ENCODE data around the gene DDX24.

Gene DDX24

DNA sequence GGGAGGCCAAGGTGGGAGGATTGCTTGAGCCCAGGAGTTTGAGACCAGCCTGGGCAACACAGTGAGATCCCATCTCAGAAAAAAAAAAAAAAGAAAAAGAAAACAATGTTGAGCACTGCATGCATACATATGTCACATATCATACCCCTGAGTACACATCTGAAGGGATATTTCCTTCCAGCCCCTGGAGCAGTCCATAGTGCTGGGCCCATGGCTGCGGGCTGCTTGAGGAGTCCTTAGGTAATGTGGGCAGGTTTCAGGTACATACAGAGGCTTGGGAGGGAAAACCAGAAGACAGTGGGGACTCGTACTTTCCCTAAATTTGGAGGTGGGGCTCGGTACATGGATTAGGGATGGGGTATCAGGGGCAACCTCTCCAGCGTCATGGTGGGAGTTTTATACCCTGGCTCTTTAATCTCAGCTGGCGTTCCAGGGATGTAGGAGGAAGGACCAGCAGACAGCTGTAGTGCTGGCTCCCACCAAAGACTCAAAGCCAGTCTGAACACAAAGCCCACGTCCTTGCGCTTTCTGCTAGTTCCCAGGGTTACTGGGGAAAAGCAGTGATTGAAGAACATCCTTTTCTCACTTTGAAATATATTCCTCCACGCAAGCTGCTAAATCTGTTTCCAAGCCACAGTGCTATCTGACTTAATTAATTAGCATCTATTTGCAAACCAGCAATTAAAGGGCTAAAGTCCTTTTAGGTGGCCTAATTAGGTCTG lies 49.7 kb downstream of the DDX24 start:
- DNase-seq (ENCODE audit: low read depth in 2 of 2), result no peak

DNA sequence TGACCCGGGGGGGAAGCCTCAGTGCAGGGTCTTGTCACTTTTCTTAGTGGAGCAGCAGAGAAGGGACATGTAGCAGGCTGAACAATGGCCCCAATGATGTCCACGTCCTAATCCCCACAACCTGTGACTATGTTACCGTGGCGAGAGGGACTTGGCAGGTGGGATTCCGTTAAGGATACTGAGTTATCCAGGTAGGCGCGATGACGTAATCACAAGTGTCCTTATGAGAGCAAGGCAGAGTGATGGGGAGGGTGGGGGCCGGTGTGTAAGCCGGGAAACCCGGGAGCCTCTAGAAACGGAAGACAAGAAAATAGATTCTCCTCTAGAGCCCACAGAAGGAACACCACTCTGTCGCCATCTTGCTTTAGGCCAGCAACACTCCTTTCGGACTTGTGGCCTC lies 50.4 kb downstream of the DDX24 start:
- no peak for DNase-seq (ENCODE audit: low read depth in 2 of 2)

DNA sequence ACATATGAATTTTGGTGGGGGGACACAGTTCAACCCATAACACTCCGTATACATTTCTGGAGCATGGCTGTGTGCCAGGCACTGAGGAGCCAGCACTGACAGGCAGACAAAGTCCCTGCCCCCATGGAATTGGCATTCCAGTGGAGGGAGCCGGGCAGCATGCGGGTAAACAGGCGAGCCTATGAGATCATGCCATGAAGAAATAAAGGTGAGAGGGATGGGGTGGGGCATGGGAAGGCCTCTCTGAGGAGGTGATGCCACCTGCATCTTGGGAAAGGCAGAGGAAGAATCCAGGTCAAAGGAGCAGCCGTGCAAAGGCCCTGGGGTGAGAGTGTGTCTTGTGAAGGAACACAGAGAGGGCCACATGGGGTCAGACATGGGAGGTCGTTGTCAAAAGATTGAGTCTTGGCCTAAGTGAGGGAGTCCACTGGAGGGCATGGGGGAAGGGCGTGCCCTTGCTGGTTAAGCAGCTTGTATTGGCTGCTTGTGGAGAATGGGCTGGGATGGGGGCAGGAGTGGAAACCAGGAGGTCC lies 51.3 kb downstream of the DDX24 start:
- DNase-seq (ENCODE audit: low read depth in 2 of 2), result no peak

DNA sequence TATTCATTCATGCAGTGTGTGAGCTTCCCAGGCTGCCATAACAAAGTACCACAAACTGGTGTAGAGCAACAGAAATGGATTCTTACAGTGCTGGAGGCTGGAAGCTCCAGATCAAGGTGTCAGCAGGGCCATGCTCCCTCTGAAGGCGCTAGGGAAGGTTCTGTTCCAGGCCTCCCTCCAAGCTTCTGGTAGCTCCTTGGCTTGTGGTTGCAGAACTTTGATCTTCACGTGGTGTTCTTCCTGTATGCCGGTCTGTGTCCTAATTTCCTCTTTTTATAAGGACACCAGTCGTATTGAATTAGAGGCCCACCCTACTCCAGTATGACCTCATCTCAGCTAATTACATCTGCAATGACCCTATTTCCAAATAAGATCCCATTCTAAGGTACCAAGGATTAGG lies 51.7 kb downstream of the DDX24 start:
- DNase-seq (ENCODE audit: low read depth in 2 of 2), result no peak

DNA sequence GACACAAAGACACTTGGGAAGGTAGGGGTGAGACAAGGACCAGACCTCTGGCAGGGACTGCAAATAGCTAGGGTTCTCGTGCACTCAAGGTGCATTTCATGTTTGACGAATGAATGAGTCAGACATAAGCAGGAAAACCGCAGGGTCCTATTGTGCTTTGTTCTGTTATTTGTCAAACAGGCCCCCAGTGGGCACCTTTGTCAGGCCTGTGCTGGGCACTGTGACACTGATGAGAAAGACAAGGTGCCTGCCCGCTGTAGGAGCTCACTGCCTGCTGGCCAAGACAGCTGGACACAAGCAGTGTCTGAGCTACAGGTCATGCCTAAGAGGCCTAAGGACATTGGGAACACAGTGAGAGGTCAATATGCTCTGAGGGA lies 52.6 kb downstream of the DDX24 start:
- DNase-seq (ENCODE audit: low read depth in 2 of 2), result no peak

DNA sequence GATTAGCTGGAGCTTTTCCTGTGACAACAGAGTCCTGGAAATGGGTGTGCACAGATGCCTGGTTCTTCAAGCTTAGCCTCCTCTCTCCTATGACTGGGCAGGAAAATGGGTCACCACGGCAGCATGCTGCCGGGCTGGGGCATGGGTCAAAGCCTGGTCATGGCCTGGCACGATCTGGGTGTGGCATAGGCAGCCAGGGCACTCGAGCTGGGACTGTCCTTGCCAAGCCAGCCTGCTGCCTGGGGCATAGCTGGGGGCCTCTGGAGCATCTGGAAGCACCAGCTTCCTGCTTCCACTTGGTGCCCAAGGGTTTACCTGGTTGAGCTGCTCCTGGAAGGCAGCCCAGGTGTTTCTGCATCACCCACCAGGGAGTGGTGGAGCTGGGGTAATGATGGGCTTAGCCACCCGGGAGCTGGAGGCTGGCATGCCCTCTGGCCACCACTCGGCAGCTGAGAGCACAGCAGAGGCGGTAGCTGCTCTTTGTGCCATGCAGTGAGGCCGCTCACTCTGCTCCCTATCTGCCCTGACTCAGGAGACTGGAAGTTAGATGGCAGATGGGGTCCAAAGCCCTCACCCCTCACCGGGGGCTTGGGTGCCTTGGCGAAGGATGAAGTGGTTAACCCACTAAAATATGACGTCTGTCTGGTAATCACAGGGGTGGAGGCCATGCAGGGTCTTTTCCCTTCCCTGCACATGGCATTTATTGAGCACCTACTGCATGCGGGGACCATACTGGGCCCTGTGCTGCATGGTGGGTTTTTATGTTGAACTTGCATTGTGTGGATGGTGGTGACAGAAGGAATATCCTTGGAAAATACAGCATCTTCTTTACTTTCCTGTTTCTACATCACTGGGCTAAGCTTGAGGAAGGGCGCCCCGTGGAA lies 53.2 kb downstream of the DDX24 start:
- no peak for DNase-seq (ENCODE audit: low read depth in 2 of 2)

DNA sequence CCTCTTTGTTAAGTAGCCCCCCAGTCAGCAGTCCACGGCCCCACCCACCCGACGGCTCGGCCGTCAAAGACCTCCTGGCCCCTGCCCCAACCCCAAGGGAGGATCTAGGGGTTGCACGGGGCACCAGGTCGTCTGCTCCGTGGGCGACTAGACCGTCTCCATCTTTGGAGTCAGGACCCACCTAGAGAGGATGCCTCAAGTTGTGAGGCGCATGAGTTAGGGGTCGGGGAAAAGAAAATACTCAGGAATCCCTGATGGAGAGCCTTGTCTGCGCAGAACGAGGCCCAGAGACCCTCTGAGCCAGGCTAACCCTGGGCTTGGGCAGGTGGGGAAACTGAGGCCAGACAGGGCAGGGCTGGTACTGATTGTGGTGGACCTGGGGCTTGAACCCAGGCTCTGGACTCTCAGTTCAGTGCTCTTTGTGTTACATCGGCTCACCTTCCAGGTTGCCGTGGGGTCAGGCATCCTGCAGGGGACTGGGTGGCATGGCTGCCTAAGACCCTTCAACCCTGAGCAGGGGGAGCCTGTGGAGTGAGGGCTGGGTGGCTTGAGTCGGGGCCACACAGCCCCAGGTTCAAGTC lies 54.0 kb downstream of the DDX24 start:
- no peak for DNase-seq (ENCODE audit: low read depth in 2 of 2)

DNA sequence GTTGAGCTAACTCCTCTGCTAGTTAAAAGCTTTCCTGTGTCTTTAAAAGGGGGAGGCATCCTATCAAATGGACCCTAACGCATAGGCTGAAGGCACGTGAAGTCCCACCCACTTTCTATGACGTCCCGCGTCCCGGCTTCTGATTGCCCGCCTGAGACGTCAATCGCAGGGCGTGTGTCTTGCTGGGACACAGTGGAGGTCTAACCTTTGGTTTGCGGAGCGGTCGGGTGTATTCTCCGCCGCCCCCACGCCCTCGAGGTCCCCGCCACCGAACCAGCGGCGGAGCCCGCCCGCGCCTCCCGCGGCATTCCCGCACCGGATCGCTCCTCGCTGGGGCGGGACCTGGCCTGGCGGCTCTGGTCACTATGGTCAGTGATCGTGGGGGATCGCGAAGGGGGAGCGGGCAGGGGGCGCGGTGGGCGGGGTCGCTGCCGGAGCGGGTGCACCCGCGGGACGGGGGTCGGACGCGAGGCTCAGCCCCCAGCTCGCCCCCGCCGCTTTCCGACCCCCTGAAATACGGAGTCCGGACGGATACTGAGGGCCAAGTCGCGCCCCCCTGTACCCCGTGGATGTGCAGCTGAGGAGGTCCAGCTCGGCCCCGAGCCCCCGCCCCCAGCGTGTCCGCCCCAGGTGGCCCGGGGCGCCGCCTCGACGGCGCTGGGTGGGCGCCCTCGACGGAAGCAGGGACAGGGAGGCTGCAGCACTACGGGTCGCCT lies 54.7 kb downstream of the DDX24 start, which contains the start of gene OTUB2:
TSS of gene OTUB2 (plus strand) at position 168 of the 716 bp plus-strand sequence. CDS start at position 366, 198 bp downstream.
- DNase-seq (ENCODE audit: low read depth in 2 of 2), result peak; percentile 99

DNA sequence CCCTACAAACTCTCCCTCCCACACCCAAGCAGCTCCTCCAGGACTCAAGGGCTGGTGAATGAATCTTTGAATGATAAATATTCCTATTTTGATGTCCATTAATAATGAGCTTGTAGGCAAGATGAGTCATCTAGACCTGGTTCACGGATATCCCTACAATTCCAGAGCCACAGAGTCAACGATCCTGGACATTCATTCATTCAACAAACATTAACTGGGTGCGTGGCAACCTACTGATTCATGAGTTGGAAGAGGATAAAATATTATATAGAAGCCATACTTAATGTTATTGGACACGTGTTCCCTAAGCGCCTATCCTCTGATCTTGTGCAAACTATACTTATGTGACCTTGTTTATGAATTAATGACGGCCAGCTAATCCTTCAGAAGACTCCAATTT lies 55.3 kb downstream of the DDX24 start:
- no peak for DNase-seq (ENCODE audit: low read depth in 2 of 2)

DNA sequence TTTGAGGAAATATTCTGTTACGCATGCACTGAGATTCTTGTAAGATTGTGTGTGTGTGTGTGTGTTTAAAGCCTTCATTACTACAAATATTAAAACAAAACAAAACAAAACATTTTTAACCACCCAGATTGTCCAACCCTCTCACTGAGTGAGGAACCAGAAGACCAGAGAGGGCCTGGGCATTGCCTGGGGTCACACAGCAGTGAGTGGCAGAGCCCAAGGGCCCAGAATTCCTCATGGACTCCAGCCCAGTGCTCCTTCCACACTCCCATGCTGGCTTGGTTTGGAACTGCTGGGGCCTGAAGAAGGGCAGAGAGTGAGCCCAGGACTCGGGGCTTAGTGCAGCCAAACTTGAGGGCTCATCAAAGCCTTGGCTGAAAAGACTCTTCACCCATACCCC lies 56.5 kb downstream of the DDX24 start:
- DNase-seq (ENCODE audit: low read depth in 2 of 2), result no peak

DNA sequence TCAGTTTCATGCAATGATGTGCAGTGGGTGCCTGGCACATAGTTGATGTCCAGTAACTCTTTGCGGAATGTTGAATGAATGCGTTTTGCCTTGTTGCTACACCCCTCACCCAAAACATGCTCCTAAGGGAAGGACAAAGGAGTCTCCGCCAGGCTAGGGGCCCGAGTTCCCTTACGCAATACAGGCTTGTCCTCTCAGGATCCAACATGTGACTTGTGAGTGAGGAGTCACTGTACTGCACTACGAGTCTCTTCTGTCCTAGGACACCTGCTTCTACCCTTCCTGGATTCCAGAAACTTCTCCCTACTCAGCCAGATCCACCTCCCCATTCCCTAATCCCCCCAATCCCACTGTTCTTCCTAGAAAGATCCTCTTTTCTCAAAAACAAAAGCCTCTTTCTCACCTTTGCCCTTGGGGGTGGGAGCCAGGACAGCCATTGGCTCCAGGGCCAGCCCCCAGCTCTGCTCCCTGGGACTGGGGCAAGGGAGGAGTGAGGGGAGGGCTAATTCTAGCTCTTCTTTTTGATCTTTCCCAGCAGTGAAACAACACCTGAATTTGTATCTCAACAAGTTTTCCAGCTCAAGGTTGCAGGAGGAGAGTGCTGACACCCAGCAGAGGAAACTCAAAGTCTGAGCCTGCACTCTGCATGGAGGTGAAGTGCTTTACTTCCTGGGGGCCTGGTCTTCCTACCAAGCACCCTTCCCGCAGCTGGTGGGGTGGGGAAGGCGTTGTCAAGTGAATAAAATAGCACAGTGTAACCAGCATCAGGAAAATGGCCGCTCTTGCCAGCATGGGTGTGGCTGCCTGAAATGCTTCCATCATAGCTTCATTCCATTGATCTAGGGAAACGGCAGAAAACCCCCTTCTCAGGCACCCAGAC lies 58.2 kb downstream of the DDX24 start:
- DNase-seq (ENCODE audit: low read depth in 2 of 2), result no peak

DNA sequence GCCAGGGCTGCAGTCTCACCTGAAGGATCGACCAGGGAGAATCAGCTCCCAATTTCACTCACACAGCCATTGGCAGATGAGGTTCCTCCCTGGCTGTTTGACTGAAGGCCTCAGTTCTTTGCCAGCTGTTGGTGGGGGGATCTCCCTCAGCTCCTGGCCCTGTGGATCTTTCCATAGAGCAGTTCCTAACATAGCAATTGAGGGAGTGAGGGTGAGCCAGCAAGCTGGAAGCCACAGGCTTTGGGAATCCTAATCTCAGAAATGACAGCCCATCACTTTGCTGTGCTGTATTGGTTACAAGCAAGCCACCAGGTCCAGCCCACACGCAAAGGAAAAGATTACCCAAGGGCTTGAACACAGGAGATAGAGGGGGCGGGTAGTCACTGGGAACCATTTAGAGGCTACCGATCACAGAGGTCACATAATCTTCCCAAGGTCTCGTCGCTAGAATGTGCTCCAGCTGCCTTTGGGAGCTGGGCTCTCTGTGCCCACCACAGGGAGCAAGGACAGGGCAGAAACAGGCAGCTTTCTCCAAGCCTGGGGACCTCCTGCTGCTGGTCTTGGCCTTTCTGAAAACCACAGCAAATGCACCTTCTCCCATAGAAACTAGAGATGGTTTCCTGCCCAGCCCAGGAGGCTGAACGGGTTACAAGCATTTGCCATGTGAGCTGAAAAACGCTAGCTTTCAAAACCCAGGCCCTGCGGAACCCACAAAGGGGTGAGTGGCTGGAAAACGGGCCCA lies 59.4 kb downstream of the DDX24 start:
- DNase-seq (ENCODE audit: low read depth in 2 of 2), result no peak

DNA sequence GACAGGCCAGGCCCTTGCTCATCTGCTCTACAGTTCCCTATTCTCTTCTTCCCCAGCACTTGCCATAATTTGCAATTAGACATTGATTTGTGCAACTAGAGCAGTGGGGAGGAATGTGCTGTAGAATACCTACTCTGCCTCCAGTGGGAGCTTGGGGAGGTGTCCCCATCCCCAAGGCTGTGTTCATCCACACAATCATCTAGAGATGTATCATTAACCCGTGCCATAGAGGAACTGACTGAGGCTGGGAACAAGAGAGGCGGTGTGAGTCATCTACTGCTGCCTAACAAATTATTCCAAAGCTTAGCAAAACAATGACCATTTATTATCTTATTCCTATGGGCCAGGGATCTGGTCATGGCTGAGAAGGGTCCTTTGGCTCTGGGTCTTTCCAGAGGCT lies 60.0 kb downstream of the DDX24 start:
- DNase-seq (ENCODE audit: low read depth in 2 of 2), result no peak

DNA sequence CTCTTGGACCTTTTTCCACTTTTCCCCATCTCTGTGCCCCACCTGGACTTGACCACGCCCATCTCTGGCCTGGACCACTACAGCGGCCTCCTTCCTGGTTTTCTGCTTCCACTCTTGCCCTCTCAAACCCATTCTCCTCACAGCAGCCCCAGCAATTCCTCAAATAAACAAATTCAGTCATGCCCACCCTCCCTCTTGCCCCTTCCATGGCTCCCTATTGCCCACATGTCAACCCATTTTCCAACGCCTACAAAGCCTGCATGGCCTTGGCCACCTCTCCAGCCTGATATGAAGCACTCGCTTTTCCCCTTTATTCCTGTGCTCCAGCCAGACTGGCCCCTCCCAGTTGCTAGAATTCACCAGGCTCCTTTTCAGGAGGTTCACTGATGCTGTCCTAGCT lies 60.7 kb downstream of the DDX24 start:
- DNase-seq (ENCODE audit: low read depth in 2 of 2), result no peak

DNA sequence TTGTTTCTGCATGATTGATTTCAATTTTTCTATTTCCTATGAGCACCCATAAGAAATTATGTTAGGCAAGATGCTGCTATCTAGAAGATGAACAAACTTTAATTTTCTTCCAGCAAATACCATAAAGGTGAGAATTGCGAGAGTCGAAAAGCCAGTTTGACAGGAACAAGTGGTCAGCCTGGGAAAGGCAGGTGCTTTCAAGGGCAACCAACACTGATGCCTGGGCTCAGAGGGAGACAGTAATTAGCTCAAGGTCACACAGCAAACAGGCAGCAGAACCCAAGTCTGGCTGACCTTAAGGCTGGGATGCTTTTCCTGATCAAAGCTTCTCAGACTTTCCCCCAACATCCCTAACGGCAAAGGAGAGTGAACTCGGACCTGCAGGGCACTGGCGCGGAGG lies 61.7 kb downstream of the DDX24 start:
- no peak for DNase-seq (ENCODE audit: low read depth in 2 of 2)

DNA sequence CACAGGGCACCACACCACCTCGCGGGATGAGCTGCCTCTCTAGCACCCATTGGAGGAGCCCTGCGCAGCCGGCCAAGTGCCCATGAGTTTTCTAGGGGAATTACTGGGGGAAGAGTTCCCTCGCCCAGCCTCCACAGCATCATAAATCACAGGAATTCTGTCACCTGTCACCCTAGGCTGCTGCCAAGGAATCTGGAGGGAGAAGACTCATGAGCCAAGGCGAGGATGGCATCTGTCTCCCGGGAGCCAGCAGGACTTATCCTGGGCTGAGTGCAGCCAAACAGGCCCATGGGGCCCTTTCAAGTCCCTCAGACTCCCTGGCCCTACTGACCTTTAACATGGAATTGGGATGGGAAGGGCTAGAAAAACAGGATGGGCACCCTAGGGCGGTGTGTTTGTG lies 62.7 kb downstream of the DDX24 start:
- no peak for DNase-seq (ENCODE audit: low read depth in 2 of 2)

DNA sequence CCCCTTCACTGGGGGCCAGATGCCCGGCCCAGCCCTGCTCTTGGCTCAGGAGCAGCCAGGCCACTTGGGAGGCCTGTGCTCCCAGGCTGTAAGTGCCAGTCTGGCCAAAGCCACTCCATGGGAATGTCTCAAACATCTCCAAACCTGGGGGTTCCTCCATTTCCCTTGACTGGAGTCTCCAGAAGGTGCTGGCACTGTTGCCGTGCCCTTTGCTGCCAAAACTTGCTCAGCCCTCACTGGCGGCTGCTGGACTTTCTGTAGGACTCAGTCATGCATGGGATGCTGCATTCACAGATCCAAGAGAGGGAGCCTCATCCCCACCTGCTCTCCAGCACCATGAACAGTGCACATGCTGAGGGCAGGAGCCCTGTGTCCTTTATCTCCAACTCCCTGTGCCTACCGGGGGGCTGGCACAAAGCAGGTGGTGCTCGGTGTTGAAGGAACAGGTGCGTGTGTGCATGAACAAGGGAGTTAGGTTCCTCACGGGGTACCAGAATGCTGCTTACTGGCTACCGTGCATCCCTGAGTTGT lies 64.5 kb downstream of the DDX24 start:
- DNase-seq (ENCODE audit: low read depth in 2 of 2), result no peak

DNA sequence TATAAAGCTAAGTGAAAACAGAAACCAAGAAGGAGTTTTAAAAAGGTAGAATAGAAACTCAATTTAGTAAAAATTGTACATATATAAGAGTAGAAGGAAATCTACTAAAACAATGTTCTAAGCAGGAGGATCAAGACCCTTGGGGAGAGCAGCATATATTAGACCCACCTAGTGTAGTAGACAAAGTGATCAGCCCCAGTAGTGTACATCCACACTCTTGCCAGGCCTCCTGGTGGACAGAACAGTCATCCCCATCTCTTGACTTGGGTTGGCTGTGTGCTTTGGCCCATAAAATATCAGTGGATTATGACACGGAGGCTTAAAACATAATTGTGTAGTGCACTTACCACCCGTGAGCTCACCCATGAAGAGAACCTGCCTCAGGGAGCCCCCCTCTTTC lies 65.8 kb downstream of the DDX24 start:
- DNase-seq (ENCODE audit: low read depth in 2 of 2), result no peak

DNA sequence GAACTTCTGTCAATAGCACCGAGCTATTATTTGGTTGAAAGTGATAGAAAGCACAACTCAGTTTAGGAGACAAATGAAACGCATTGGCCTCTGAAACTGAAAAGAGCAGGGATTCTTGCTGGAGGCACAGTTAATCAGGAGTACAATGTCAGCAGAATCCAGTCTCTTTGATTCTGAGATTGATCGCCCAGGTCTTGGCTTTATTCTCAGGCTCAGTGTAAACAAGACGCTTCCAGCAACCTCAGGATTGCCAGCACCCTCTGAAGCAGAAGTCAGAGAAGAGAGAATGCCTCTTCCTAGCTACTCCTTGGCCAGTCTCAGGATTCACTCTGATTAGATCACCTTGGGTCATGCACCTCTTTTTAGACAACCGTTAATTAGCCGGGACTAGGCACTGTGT lies 66.6 kb downstream of the DDX24 start:
- DNase-seq (ENCODE audit: low read depth in 2 of 2), result no peak

DNA sequence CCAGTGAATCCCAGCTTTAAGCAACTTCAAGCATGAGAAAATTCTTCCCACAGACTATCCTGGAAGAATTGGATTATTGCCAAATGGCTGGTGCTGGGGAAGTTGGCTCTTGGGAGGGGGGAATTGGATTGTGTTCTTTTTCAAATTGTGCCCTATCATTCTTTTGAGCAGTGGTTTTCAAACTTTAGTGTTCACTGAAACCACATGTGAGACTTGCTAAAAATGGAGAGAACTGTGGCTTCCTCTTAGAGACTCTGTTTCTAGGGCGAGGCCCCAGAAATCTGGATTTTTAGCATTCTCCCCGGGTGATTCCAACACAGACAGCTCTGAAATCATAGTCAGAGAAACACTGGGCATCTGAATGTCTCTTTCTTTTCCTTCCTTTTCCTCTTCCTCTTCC lies 69.2 kb downstream of the DDX24 start:
- peak in 1 of 2 experiments; percentile 7 for DNase-seq (ENCODE audit: low read depth in 2 of 2)
